HEK293 (cell line): ENCODE data around the gene ORC4.

Experiments used
- ZNF530 ChIP-seq: fragments of 450-650 bp; formaldehyde crosslinking; IDR thresholded peaks from 2 replicates; pipeline ENCODE4 v1.5.1; 2016; ENCODE audit warnings: low read depth, missing biosample characterization, missing genetic modification characterization
- TF ChIP-seq, protein P1 (sequence below): fragments of 450-650 bp; formaldehyde crosslinking; IDR thresholded peaks from 2 replicates; pipeline ENCODE4 v1.5.1; 2016; ENCODE audit warnings: missing biosample characterization, missing genetic modification characterization

DNA sequence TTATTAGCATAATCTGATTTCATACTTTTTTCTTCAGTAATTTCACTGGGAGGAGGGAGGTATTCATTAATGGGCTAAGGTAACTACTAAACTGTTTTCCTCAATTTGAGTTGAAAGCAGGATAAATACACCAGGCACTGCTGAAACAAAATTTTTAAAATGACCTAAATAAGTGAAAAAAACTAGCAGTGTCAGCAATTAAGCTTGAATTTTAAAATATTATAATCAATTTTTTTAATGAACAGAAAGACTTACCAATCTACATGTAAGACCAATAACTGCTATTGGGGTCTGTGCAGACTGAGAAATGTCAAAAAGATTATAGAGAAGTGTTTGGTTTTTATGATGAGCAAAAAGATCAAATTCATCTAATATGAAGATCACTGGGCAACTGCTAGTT is 68.4 kb downstream of the ORC4 start:
- TF ChIP-seq ZNF530: no peak
- TF ChIP-seq, protein P1, sequence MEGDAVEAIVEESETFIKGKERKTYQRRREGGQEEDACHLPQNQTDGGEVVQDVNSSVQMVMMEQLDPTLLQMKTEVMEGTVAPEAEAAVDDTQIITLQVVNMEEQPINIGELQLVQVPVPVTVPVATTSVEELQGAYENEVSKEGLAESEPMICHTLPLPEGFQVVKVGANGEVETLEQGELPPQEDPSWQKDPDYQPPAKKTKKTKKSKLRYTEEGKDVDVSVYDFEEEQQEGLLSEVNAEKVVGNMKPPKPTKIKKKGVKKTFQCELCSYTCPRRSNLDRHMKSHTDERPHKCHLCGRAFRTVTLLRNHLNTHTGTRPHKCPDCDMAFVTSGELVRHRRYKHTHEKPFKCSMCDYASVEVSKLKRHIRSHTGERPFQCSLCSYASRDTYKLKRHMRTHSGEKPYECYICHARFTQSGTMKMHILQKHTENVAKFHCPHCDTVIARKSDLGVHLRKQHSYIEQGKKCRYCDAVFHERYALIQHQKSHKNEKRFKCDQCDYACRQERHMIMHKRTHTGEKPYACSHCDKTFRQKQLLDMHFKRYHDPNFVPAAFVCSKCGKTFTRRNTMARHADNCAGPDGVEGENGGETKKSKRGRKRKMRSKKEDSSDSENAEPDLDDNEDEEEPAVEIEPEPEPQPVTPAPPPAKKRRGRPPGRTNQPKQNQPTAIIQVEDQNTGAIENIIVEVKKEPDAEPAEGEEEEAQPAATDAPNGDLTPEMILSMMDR (tag by site-specific recombination): no peak
